Fibroblast of lung (primary cell): Measurements from ENCODE around the gene WDR93.

Experiments
- CTCF ChIP-seq, 2 donors: IDR thresholded peaks in 1 of 2; conservative IDR thresholded peaks in 1 of 2; 1 replicate in 1 of 2; 2 replicates in 1 of 2; pipeline ENCODE4 v1.5.1; 2011 to 2012; ENCODE audit warnings: low read length in 2 of 2, control low read depth in 1 of 2, inconsistent platforms in 1 of 2, low read depth in 1 of 2, mild to moderate bottlenecking in 1 of 2
- EZH2 ChIP-seq: IDR thresholded peaks from 2 replicates; pipeline ENCODE4 v1.5.1; 2012; ENCODE audit warnings: low read length, control low read depth, mild to moderate bottlenecking; ENCODE audit errors: missing control alignments

GRCh38 chr15:89685995-89686394, 4.6 kb upstream of the WDR93 start:
- TF ChIP-seq CTCF (conservative IDR thresholded peaks at IDR 0.05 in 1 of 2, IDR thresholded peaks at IDR 0.05 in 1 of 2; ENCODE audit: low read depth in 1 of 2, low read length in 2 of 2) (no peak), EZH2 (no peak)
